Keratinocyte (primary cell): ENCODE measurements around the gene ITPR1. TPM values are rescaled to one million over a fixed set of nuclear protein-coding genes. Genes with fewer than 3 reads are reported as not detected.

Experiments used
- DNase-seq: peaks from one replicate; pipeline ENCODE4 v3.0.0-alpha.2; 2011; ENCODE audit warnings: low read depth, missing footprints, low spot score
- FAIRE-seq: peaks from 2 replicates; lab custom pipeline; 2011; peaks lifted over from hg19 to GRCh38; lab: Jason Lieb, UNC
- H2AFZ ChIP-seq: 2 replicates; pipeline ENCODE4 v1.6.0; 2012; ENCODE audit warnings: low read length, control low read depth, inconsistent platforms; ENCODE audit not compliant: control insufficient read depth
- H3K27ac ChIP-seq: 2 replicates; pipeline ENCODE4 v1.5.1; 2011; ENCODE audit warnings: low read length; ENCODE audit not compliant: control insufficient read depth, insufficient read depth
- H3K27me3 ChIP-seq: 3 replicates; pipeline ENCODE4 v1.6.0; 2011; ENCODE audit warnings: low read length; ENCODE audit not compliant: control insufficient read depth, insufficient read depth; ENCODE audit errors: extremely low read depth
- H3K36me3 ChIP-seq, 2 experiments: 2 replicates in 1 of 2; 3 replicates in 1 of 2; pipeline ENCODE4 v1.5.1; 2011; ENCODE audit warnings: low read length in 2 of 2, mild to moderate bottlenecking in 1 of 2; ENCODE audit not compliant: control insufficient read depth in 2 of 2, insufficient read depth in 2 of 2; ENCODE audit errors: extremely low read depth in 1 of 2
- H3K4me1 ChIP-seq: 3 replicates; pipeline ENCODE4 v1.5.1; 2011; ENCODE audit warnings: low read length; ENCODE audit not compliant: control insufficient read depth, insufficient read depth; ENCODE audit errors: extremely low read depth
- H3K4me2 ChIP-seq: 3 replicates; pipeline ENCODE4 v1.6.0; 2011; ENCODE audit warnings: low read depth, low read length; ENCODE audit not compliant: control insufficient read depth, insufficient read depth; ENCODE audit errors: extremely low read depth
- H3K4me3 ChIP-seq, 3 experiments: fragments of 200-600 bp in 1 of 3; sonication (generic) in 1 of 3; 2 replicates in 2 of 3; 3 replicates in 1 of 3; pipeline ENCODE4 v1.5.1; 2011 to 2016; ENCODE audit warnings: low read length in 3 of 3, mild to moderate bottlenecking in 3 of 3, control low read depth in 2 of 3, inconsistent platforms in 1 of 3, low read depth in 1 of 3, mixed read lengths in 1 of 3, mixed run types in 1 of 3, moderate library complexity in 1 of 3; ENCODE audit not compliant: control insufficient read depth in 2 of 3, insufficient read depth in 2 of 3; ENCODE audit errors: extremely low read depth in 1 of 3
- H3K79me2 ChIP-seq: 2 replicates; pipeline ENCODE4 v1.6.0; 2012; ENCODE audit warnings: low read length; ENCODE audit not compliant: control insufficient read depth, insufficient read depth
- H3K9ac ChIP-seq: 3 replicates; pipeline ENCODE4 v1.6.0; 2011; ENCODE audit warnings: low read length; ENCODE audit not compliant: control insufficient read depth, insufficient read depth; ENCODE audit errors: extremely low read depth
- H3K9me1 ChIP-seq: 3 replicates; pipeline ENCODE4 v1.6.0; 2011; ENCODE audit warnings: low read length; ENCODE audit not compliant: control insufficient read depth, insufficient read depth; ENCODE audit errors: extremely low read depth
- H3K9me3 ChIP-seq: 2 replicates; pipeline ENCODE4 v1.5.1; 2012; ENCODE audit warnings: low read depth, low read length; ENCODE audit not compliant: control insufficient read depth
- H4K20me1 ChIP-seq: 3 replicates; pipeline ENCODE4 v1.6.0; 2011; ENCODE audit warnings: low read length; ENCODE audit not compliant: control insufficient read depth, insufficient read depth; ENCODE audit errors: extremely low read depth
- EZH2 ChIP-seq: IDR thresholded peaks from one replicate; pipeline ENCODE4 v1.6.1; 2012; ENCODE audit warnings: inconsistent platforms, mild to moderate bottlenecking, low read length, moderate library complexity
- dilution Hi-C: fragments of 300-500 bp; cut with MboI; formaldehyde crosslinking; loops from one replicate; pipeline ENCODE4 v1.7.0; 2020; ENCODE audit warnings: low sequenced_read_pairs; ENCODE audit not compliant: extremely low pct_ligation_motif_present
- polyA plus RNA-seq, 5 experiments: library from polyadenylated mRNA; depleted of rRNA in 3 of 5; stranded (reverse) in 3 of 5; stranded (forward) in 1 of 5; unstranded in 1 of 5; fragments of >200 nt; gene quantifications; 1 replicate in 1 of 5; 2 replicates in 3 of 5; 3 replicates in 1 of 5; pipeline versions ENCODE4 v1.2.1 to v1.2.3, GENCODE V29; 2011 to 2012; ENCODE audit warnings: missing spikeins in 2 of 5, low read depth in 1 of 5, low replicate concordance in 1 of 5
- TF ChIP-seq, protein P1 (sequence below), 3 experiments: IDR thresholded peaks in 1 of 3; conservative IDR thresholded peaks in 1 of 3; optimal IDR thresholded peaks in 1 of 3; 2 replicates in 2 of 3; 3 replicates in 1 of 3; pipeline versions ENCODE3 to v1.5.1; 2011; ENCODE audit warnings: low read length in 3 of 3, mild to moderate bottlenecking in 3 of 3, moderate library complexity in 2 of 3, control low read depth in 1 of 3, inconsistent platforms in 1 of 3; ENCODE audit not compliant: insufficient read depth in 2 of 3; ENCODE audit errors: extremely low read depth in 1 of 3

Gene ITPR1
- polyA plus RNA-seq, 1 donor (not counting 4 experiments of a cell fraction or from before 2014, with no cell fraction given): 3.5 TPM

DNA sequence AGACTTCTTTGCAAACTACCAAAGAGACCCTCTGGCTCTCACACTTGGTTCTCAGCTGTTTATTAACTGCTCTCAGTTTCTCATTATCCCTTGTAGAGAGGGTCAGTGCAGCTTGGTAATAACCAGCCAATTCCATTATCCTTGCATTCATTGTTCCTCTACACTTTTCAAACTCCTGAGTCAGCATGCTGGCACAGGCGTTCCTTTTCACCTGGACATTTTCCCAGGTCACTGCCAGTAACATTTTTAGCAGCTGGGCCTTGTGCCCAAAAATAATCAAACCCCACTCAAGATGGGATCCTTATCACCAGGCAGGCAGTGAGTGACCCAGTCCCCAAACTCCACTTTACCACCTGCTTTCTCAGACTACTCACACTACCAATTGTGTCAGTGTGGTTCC, 21.2 kb upstream of the ITPR1 start:
- Histone ChIP-seq H3K9me3 (no peaks in the 10 kb centered on the region), H3K36me3 (no peaks in the 10 kb centered on the region), H3K9ac (no peak overlapping the region), H3K9me1 (no peaks in the 10 kb centered on the region), H3K4me1 (no peaks in the 10 kb centered on the region), H3K27me3 (peaks cover 7% of the 10 kb centered on the region), H3K27ac (no peak overlapping the region), H4K20me1 (no peaks in the 10 kb centered on the region), H3K4me3 (no peak overlapping the region), H3K79me2 (no peaks in the 10 kb centered on the region), H3K4me2 (no peak overlapping the region), H2AFZ (no peak overlapping the region)
- FAIRE-seq (no peak), DNase-seq (no peak)
- dilution Hi-C loops: no loop called here
- TF ChIP-seq EZH2: no peak
- TF ChIP-seq, protein P1, sequence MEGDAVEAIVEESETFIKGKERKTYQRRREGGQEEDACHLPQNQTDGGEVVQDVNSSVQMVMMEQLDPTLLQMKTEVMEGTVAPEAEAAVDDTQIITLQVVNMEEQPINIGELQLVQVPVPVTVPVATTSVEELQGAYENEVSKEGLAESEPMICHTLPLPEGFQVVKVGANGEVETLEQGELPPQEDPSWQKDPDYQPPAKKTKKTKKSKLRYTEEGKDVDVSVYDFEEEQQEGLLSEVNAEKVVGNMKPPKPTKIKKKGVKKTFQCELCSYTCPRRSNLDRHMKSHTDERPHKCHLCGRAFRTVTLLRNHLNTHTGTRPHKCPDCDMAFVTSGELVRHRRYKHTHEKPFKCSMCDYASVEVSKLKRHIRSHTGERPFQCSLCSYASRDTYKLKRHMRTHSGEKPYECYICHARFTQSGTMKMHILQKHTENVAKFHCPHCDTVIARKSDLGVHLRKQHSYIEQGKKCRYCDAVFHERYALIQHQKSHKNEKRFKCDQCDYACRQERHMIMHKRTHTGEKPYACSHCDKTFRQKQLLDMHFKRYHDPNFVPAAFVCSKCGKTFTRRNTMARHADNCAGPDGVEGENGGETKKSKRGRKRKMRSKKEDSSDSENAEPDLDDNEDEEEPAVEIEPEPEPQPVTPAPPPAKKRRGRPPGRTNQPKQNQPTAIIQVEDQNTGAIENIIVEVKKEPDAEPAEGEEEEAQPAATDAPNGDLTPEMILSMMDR (optimal IDR thresholded peaks at IDR 0.05 in 1 of 3, IDR thresholded peaks at IDR 0.05 in 1 of 3, conservative IDR thresholded peaks at IDR 0.05 in 1 of 3; ENCODE audit: extremely low read depth in 1 of 3, insufficient read depth in 2 of 3, low read length in 3 of 3): no peak

DNA sequence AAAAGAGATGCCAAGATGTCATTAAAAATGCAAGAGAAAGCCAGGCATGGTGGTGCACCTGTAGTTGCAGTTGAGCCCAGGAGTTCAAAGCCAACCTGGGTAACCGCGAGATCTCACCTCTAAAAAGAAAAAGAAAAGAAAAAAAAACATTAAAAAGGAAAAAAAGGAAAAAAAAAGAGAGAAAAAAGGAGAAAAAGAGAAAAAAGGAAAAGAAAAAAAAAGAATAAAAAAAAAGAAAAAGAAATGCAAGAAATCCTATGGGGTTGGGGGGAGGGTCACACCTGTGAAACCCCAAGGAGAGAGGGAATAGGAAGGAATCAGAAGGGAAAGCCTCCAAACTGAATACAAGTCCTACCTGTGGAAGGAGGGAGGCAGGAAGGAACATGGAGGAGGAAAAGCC, 20.8 kb upstream of the ITPR1 start:
- H3K36me3 ChIP-seq: no peaks in the 10 kb centered on the region
- no peaks in the 10 kb centered on the region for H3K79me2 ChIP-seq
- H3K9ac ChIP-seq: no peak overlapping the region
- peaks cover 10% of the 10 kb centered on the region for H3K27me3 ChIP-seq
- no peaks in the 10 kb centered on the region for H3K9me1 ChIP-seq
- no peaks in the 10 kb centered on the region for H4K20me1 ChIP-seq
- no peaks in the 10 kb centered on the region for H3K9me3 ChIP-seq
- no peak overlapping the region for H3K4me3 ChIP-seq
- H3K4me2 ChIP-seq: no peak overlapping the region
- H3K4me1 ChIP-seq: no peaks in the 10 kb centered on the region
- H3K27ac ChIP-seq: no peak overlapping the region
- H2AFZ ChIP-seq: no peak overlapping the region
- no peak for FAIRE-seq
- TF ChIP-seq, protein P1 (optimal IDR thresholded peaks at IDR 0.05 in 1 of 3, IDR thresholded peaks at IDR 0.05 in 1 of 3, conservative IDR thresholded peaks at IDR 0.05 in 1 of 3; ENCODE audit: extremely low read depth in 1 of 3, insufficient read depth in 2 of 3, low read length in 3 of 3): no peak
- TF ChIP-seq EZH2: no peak
- DNase-seq: no peak
- dilution Hi-C loops: no loop called here
